ENCODE measurements around the gene ADAMTSL3. TPM values are rescaled to one million over a fixed set of nuclear protein-coding genes. Genes with fewer than 3 reads are reported as not detected.

ADAMTSL3 gene
- total RNA-seq, 1 experiment from 2014 or later, result 0.07 TPM

- Histone ChIP-seq H3K4me3 (ENCODE audit: low read depth, low read length) (no peak overlapping the region), H3K9me3 (no peaks in the 10 kb centered on the region), H3K36me3 (ENCODE audit: control insufficient read depth, insufficient read depth, low read length) (no peaks in the 10 kb centered on the region), H3K27me3 (replicated peaks; ENCODE audit: control insufficient read depth, insufficient read depth, low read length) (no peaks in the 10 kb centered on the region), H3K4me1 (no peaks in the 10 kb centered on the region)
- Mint-ChIP-seq H3K27ac (ENCODE audit: unreplicated experiment) (no peak overlapping the region), H3K36me3 (ENCODE audit: insufficient read depth, unreplicated experiment) (no peaks in the 10 kb centered on the region), H3K4me3 (ENCODE audit: unreplicated experiment) (no peak overlapping the region), H3K9me3 (ENCODE audit: unreplicated experiment) (peaks cover 18% of the 10 kb centered on the region), H3K4me1 (ENCODE audit: low read depth, unreplicated experiment) (no peaks in the 10 kb centered on the region), H3K27me3 (ENCODE audit: insufficient read depth, unreplicated experiment) (peaks cover 5% of the 10 kb centered on the region)
- BruUV-seq (replicated peaks), result no TSS peak
- DNase-seq, result no peak
- intact Hi-C loops (cut with micrococcal nuclease; ENCODE audit: unreplicated experiment), result no loop called here
- TF ChIP-seq CTCF (IDR thresholded peaks at IDR 0.05; ENCODE audit: insufficient read depth in 1 of 2, low read depth in 1 of 2, low read length in 1 of 2, severe bottlenecking in 1 of 2, unreplicated experiment in 1 of 2), result no peak
- ChIA-PET POLR2A (no interaction called here), CTCF (no interaction called here)
Measured at GRCh38 chr15:83940136-83940535, 286.2 kb downstream of the ADAMTSL3 start.

GRCh38 chr15:83943043-83943442, 289.1 kb downstream of the ADAMTSL3 start:
- Mint-ChIP-seq H3K9me3 (ENCODE audit: unreplicated experiment) (no peaks in the 10 kb centered on the region), H3K4me1 (ENCODE audit: low read depth, unreplicated experiment) (no peaks in the 10 kb centered on the region)
- intact Hi-C loops (cut with micrococcal nuclease; ENCODE audit: unreplicated experiment), result no loop called here

GRCh38 chr15:83943849-83944404, 290.0 kb downstream of the ADAMTSL3 start:
- intact Hi-C loops (cut with micrococcal nuclease; ENCODE audit: unreplicated experiment), result no loop called here
- H3K4me1 Mint-ChIP-seq (ENCODE audit: low read depth, unreplicated experiment), result no peaks in the 10 kb centered on the region
- BruUV-seq (replicated peaks), result no TSS peak

More at GRCh38 chr15:83943043-83943442, 289.1 kb downstream of the ADAMTSL3 start:
- no peak for DNase-seq
- Histone ChIP-seq H3K9me3 (no peaks in the 10 kb centered on the region), H3K4me3 (ENCODE audit: low read depth, low read length) (no peak overlapping the region), H3K4me1 (no peaks in the 10 kb centered on the region), H3K27me3 (replicated peaks; ENCODE audit: control insufficient read depth, insufficient read depth, low read length) (no peaks in the 10 kb centered on the region), H3K36me3 (ENCODE audit: control insufficient read depth, insufficient read depth, low read length) (no peaks in the 10 kb centered on the region)
- CTCF ChIA-PET, result no interaction called here
- no peak for TF ChIP-seq CTCF (IDR thresholded peaks at IDR 0.05; ENCODE audit: insufficient read depth in 1 of 2, low read depth in 1 of 2, low read length in 1 of 2, severe bottlenecking in 1 of 2, unreplicated experiment in 1 of 2)
- no peaks in the 10 kb centered on the region for H3K36me3 Mint-ChIP-seq (ENCODE audit: insufficient read depth, unreplicated experiment)
- no peak overlapping the region for H3K27ac Mint-ChIP-seq (ENCODE audit: unreplicated experiment)
- POLR2A ChIA-PET, result no interaction called here
- no peak overlapping the region for H3K4me3 Mint-ChIP-seq (ENCODE audit: unreplicated experiment)
- BruUV-seq (replicated peaks), result no TSS peak
- peaks cover 7% of the 10 kb centered on the region for H3K27me3 Mint-ChIP-seq (ENCODE audit: insufficient read depth, unreplicated experiment)

More at GRCh38 chr15:83943849-83944404, 290.0 kb downstream of the ADAMTSL3 start:
- DNase-seq, result no peak
- Histone ChIP-seq H3K27me3 (replicated peaks; ENCODE audit: control insufficient read depth, insufficient read depth, low read length) (no peaks in the 10 kb centered on the region), H3K9me3 (no peaks in the 10 kb centered on the region), H3K4me3 (ENCODE audit: low read depth, low read length) (no peak overlapping the region), H3K4me1 (no peaks in the 10 kb centered on the region), H3K36me3 (ENCODE audit: control insufficient read depth, insufficient read depth, low read length) (no peaks in the 10 kb centered on the region)
- no peak for TF ChIP-seq CTCF (IDR thresholded peaks at IDR 0.05; ENCODE audit: insufficient read depth in 1 of 2, low read depth in 1 of 2, low read length in 1 of 2, severe bottlenecking in 1 of 2, unreplicated experiment in 1 of 2)
- no peak overlapping the region for H3K4me3 Mint-ChIP-seq (ENCODE audit: unreplicated experiment)
- no peak overlapping the region for H3K27ac Mint-ChIP-seq (ENCODE audit: unreplicated experiment)
- H3K27me3 Mint-ChIP-seq (ENCODE audit: insufficient read depth, unreplicated experiment), result peaks cover 7% of the 10 kb centered on the region
- POLR2A ChIA-PET, result no interaction called here
- no peaks in the 10 kb centered on the region for H3K36me3 Mint-ChIP-seq (ENCODE audit: insufficient read depth, unreplicated experiment)
- CTCF ChIA-PET, result no interaction called here
- H3K9me3 Mint-ChIP-seq (ENCODE audit: unreplicated experiment), result peaks cover 3% of the 10 kb centered on the region

Data from Caco-2 (cell line).